IMR-90 (cell line): ENCODE measurements around the gene TEPSIN.

ENCODE experiments used
- BHLHE40 ChIP-seq: fragments of 150-350 bp; IDR thresholded peaks from 2 replicates; pipeline ENCODE4 v1.6.1; 2016; ENCODE audit warnings: mild to moderate bottlenecking, low read depth, low read length
- CEBPB ChIP-seq: IDR thresholded peaks from 2 replicates; pipeline ENCODE4 v1.6.1; 2012; ENCODE audit warnings: low read depth, low read length, improper control_type of control experiment
- CHD1 ChIP-seq: IDR thresholded peaks from 2 replicates; pipeline ENCODE4 v1.6.1; 2012; ENCODE audit warnings: low read depth, low read length, improper control_type of control experiment
- FOS ChIP-seq: fragments of 150-350 bp; IDR thresholded peaks from 2 replicates; pipeline ENCODE4 v1.6.1; 2016; ENCODE audit warnings: low read depth, low read length
- MAFK ChIP-seq: IDR thresholded peaks from 2 replicates; pipeline ENCODE4 v1.6.1; 2012; ENCODE audit warnings: low read depth, low read length, improper control_type of control experiment
- MXI1 ChIP-seq: IDR thresholded peaks from 2 replicates; pipeline ENCODE4 v1.6.1; 2012; ENCODE audit warnings: low read depth, mild to moderate bottlenecking, low read length, moderate library complexity, borderline replicate concordance
- POLR2A ChIP-seq: IDR thresholded peaks from 2 replicates; pipeline ENCODE4 v1.6.1; 2012; ENCODE audit warnings: mild to moderate bottlenecking, low read depth, low read length
- RAD21 ChIP-seq: IDR thresholded peaks from 2 replicates; pipeline ENCODE4 v1.6.1; 2012; ENCODE audit warnings: low read length, improper control_type of control experiment
- RCOR1 ChIP-seq: IDR thresholded peaks from 2 replicates; pipeline ENCODE4 v1.6.1; 2012; ENCODE audit warnings: mild to moderate bottlenecking, low read length, improper control_type of control experiment; ENCODE audit not compliant: insufficient replicate concordance
- RFX5 ChIP-seq: IDR thresholded peaks from 2 replicates; pipeline ENCODE4 v1.8.0; 2012; ENCODE audit warnings: low read depth, mild to moderate bottlenecking, low read length, moderate library complexity
- SMC3 ChIP-seq: fragments of 150-350 bp; IDR thresholded peaks from 2 replicates; pipeline ENCODE4 v1.6.1; 2016; ENCODE audit warnings: low read depth, mild to moderate bottlenecking, antibody characterized with exemption, low read length, moderate library complexity
- TF ChIP-seq, protein P1 (sequence below): conservative IDR thresholded peaks from 2 replicates; pipeline ENCODE4 v1.5.1; 2012; ENCODE audit warnings: mild to moderate bottlenecking, low read depth, low read length, improper control_type of control experiment
- TF ChIP-seq, protein P2 (sequence below): fragments of 150-350 bp; IDR thresholded peaks from 2 replicates; pipeline ENCODE4 v1.6.1; 2017; ENCODE audit warnings: mild to moderate bottlenecking, antibody characterized with exemption, low read length, low read depth
- TF ChIP-seq, protein P3 (sequence below): fragments of 150-350 bp; IDR thresholded peaks from 2 replicates; pipeline ENCODE4 v1.6.1; 2016; ENCODE audit warnings: low read depth, mild to moderate bottlenecking, low read length, moderate library complexity, borderline replicate concordance

DNA sequence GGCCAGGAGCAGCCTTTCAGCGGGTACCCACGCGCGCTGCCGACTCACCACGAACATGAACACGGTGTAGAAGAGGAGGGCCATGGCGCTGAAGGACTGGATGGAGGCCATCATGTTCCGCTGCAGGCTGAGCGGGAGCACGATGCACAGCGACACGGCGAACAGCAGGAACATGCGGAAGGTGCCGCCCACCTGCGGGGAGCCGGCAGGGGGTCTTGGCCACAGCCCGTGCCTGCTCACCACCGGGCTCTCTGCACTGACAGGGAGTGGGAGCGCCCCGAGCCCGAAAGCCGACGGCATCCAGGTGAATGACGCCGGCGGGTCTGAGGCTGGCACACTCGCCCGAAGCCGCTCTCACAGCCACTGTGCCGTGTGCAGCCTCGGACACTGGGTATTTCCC, 43.3 kb upstream of the TEPSIN start:
- TF ChIP-seq, protein P1, sequence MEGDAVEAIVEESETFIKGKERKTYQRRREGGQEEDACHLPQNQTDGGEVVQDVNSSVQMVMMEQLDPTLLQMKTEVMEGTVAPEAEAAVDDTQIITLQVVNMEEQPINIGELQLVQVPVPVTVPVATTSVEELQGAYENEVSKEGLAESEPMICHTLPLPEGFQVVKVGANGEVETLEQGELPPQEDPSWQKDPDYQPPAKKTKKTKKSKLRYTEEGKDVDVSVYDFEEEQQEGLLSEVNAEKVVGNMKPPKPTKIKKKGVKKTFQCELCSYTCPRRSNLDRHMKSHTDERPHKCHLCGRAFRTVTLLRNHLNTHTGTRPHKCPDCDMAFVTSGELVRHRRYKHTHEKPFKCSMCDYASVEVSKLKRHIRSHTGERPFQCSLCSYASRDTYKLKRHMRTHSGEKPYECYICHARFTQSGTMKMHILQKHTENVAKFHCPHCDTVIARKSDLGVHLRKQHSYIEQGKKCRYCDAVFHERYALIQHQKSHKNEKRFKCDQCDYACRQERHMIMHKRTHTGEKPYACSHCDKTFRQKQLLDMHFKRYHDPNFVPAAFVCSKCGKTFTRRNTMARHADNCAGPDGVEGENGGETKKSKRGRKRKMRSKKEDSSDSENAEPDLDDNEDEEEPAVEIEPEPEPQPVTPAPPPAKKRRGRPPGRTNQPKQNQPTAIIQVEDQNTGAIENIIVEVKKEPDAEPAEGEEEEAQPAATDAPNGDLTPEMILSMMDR = no peak
- no peak for TF ChIP-seq RCOR1
- TF ChIP-seq, protein P2, sequence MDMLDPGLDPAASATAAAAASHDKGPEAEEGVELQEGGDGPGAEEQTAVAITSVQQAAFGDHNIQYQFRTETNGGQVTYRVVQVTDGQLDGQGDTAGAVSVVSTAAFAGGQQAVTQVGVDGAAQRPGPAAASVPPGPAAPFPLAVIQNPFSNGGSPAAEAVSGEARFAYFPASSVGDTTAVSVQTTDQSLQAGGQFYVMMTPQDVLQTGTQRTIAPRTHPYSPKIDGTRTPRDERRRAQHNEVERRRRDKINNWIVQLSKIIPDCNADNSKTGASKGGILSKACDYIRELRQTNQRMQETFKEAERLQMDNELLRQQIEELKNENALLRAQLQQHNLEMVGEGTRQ = no peak
- no peak for TF ChIP-seq RFX5
- TF ChIP-seq MXI1 = no peak
- TF ChIP-seq POLR2A = no peak
- TF ChIP-seq FOS = no peak
- TF ChIP-seq RAD21 = no peak
- no peak for TF ChIP-seq SMC3
- TF ChIP-seq BHLHE40 = no peak
- TF ChIP-seq, protein P3, sequence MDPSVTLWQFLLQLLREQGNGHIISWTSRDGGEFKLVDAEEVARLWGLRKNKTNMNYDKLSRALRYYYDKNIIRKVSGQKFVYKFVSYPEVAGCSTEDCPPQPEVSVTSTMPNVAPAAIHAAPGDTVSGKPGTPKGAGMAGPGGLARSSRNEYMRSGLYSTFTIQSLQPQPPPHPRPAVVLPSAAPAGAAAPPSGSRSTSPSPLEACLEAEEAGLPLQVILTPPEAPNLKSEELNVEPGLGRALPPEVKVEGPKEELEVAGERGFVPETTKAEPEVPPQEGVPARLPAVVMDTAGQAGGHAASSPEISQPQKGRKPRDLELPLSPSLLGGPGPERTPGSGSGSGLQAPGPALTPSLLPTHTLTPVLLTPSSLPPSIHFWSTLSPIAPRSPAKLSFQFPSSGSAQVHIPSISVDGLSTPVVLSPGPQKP = no peak
- TF ChIP-seq MAFK = no peak
- TF ChIP-seq CEBPB = no peak
- no peak for TF ChIP-seq CHD1
